CD14-positive monocyte (primary cell): ENCODE data around the gene ZNF503. TPM values are rescaled to one million over a fixed set of nuclear protein-coding genes. Genes with fewer than 3 reads are reported as not detected.

Experiments used
- DNase-seq, 3 donors: peaks; one replicate each; pipeline ENCODE4 v3.0.0-alpha.2; 2011 to 2022
- H2AFZ ChIP-seq: 2 replicates; pipeline ENCODE4 v1.6.0; 2012; ENCODE audit warnings: mild to moderate bottlenecking, low read depth, low read length, inconsistent platforms; ENCODE audit not compliant: insufficient read depth, poor library complexity, severe bottlenecking
- H3K27ac ChIP-seq, 2 donors: 1 replicate in 1 of 2; 2 replicates in 1 of 2; pipeline ENCODE4 v1.5.1; 2012 to 2013; ENCODE audit warnings: low read length in 2 of 2, control low read depth in 1 of 2, inconsistent platforms in 1 of 2, low read depth in 1 of 2, mild to moderate bottlenecking in 1 of 2
- H3K27me3 ChIP-seq, 2 donors: one replicate each; pipeline versions ENCODE4 v1.6.0 to v1.6.1; 2011 to 2013; ENCODE audit warnings: low read length in 2 of 2; ENCODE audit not compliant: control insufficient read depth in 2 of 2, insufficient read depth in 2 of 2
- H3K36me3 ChIP-seq, 2 donors: replicated peaks in 1 of 2; 1 replicate in 1 of 2; 2 replicates in 1 of 2; pipeline versions ENCODE4 v1.5.1 to v1.6.1; 2012 to 2013; ENCODE audit warnings: low read length in 2 of 2, control low read depth in 1 of 2, inconsistent platforms in 1 of 2, mild to moderate bottlenecking in 1 of 2; ENCODE audit not compliant: insufficient read depth in 2 of 2, control insufficient read depth in 1 of 2
- H3K4me1 ChIP-seq, 2 donors: 1 replicate in 1 of 2; 2 replicates in 1 of 2; pipeline versions ENCODE4 v1.5.1 to v1.6.1; 2012 to 2013; ENCODE audit warnings: low read length in 2 of 2, control low read depth in 1 of 2, inconsistent platforms in 1 of 2, mild to moderate bottlenecking in 1 of 2, moderate library complexity in 1 of 2; ENCODE audit not compliant: insufficient read depth in 2 of 2, control insufficient read depth in 1 of 2
- H3K4me2 ChIP-seq: replicated peaks from 2 replicates; pipeline ENCODE3; 2012; ENCODE audit warnings: low read length, moderate library complexity, mild to moderate bottlenecking; ENCODE audit not compliant: poor library complexity, severe bottlenecking; ENCODE audit errors: extremely low read depth
- H3K4me3 ChIP-seq, 3 experiments: fragments of 200-600 bp in 1 of 3; sonication (generic) in 1 of 3; replicated peaks in 1 of 3; 1 replicate in 2 of 3; 2 replicates in 1 of 3; pipeline ENCODE4 v1.5.1; 2011 to 2013; ENCODE audit warnings: low read length in 3 of 3, mild to moderate bottlenecking in 3 of 3, control low read depth in 2 of 3, low read depth in 2 of 3, inconsistent platforms in 1 of 3, moderate library complexity in 1 of 3
- H3K79me2 ChIP-seq: 2 replicates; pipeline ENCODE4 v1.6.0; 2012; ENCODE audit warnings: mild to moderate bottlenecking, control low read depth, inconsistent platforms, low read length, moderate library complexity; ENCODE audit not compliant: insufficient read depth
- H3K9ac ChIP-seq: 2 replicates; pipeline ENCODE4 v1.6.0; 2017; ENCODE audit warnings: low read length, mild to moderate bottlenecking; ENCODE audit not compliant: insufficient read depth, poor library complexity, severe bottlenecking
- H3K9me3 ChIP-seq, 2 donors: replicated peaks in 1 of 2; 1 replicate in 1 of 2; 2 replicates in 1 of 2; pipeline versions ENCODE4 v1.5.1 to v1.6.1; 2012 to 2013; ENCODE audit warnings: low read length in 2 of 2, control low read depth in 1 of 2; ENCODE audit not compliant: control insufficient read depth in 1 of 2, insufficient read depth in 1 of 2
- H4K20me1 ChIP-seq: 2 replicates; pipeline ENCODE4 v1.6.0; 2012; ENCODE audit warnings: mild to moderate bottlenecking, low read length, control low read depth, moderate library complexity; ENCODE audit not compliant: insufficient read depth
- H3K27ac Mint-ChIP-seq, 7 donors: one replicate each; pipeline ENCODE4 v1.8.0; 2020; ENCODE audit warnings: mild to moderate bottlenecking in 7 of 7, mixed read lengths in 7 of 7, moderate library complexity in 6 of 7, inconsistent platforms in 2 of 7
- H3K27me3 Mint-ChIP-seq, 3 donors: one replicate each; pipeline ENCODE4 v1.8.0; 2021 to 2022; ENCODE audit warnings: low read depth in 3 of 3, mild to moderate bottlenecking in 3 of 3, mixed read lengths in 3 of 3, moderate library complexity in 3 of 3, inconsistent platforms in 1 of 3
- H3K36me3 Mint-ChIP-seq, 2 donors: one replicate each; pipeline ENCODE4 v1.8.0; 2020; ENCODE audit warnings: mixed read lengths in 2 of 2, inconsistent platforms in 1 of 2, mild to moderate bottlenecking in 1 of 2
- H3K4me1 Mint-ChIP-seq: one replicate; pipeline ENCODE4 v1.8.0; 2020; ENCODE audit warnings: mild to moderate bottlenecking, mixed read lengths
- H3K4me3 Mint-ChIP-seq, 2 donors: one replicate each; pipeline ENCODE4 v1.8.0; 2020; ENCODE audit warnings: mild to moderate bottlenecking in 2 of 2, mixed read lengths in 2 of 2, moderate library complexity in 1 of 2
- H3K9me3 Mint-ChIP-seq, 7 donors: one replicate each; pipeline ENCODE4 v1.8.0; 2020 to 2022; ENCODE audit warnings: mixed read lengths in 7 of 7, mild to moderate bottlenecking in 6 of 7, moderate library complexity in 6 of 7, inconsistent platforms in 2 of 7
- CTCF ChIP-seq: fragments of 200-600 bp; IDR thresholded peaks from one replicate; pipeline ENCODE4 v1.8.0; 2022; ENCODE audit warnings: antibody characterized with exemption, mild to moderate bottlenecking
- WGBS: methylation state at CpG from one replicate; pipeline ENCODE4 v1.1.5; 2013; ENCODE audit warnings: missing lambda C conversion rate; ENCODE audit not compliant: insufficient coverage; 5-methylcytosine and 5-hydroxymethylcytosine counted together
- intact Hi-C, 2 donors: fragments of 100-400 bp; cut with micrococcal nuclease; formaldehyde crosslinking; loops; one replicate each; pipeline versions ENCODE4 v1.15.0 to v1.15.1; 2023
- polyA plus RNA-seq, 3 donors: library from polyadenylated mRNA; depleted of rRNA in 1 of 3; unstranded in 2 of 3; stranded (reverse) in 1 of 3; fragments of 300-500 nt in 2 of 3; fragments of >200 nt in 1 of 3; fragmentation: Illumina TruSeq in 2 of 3; gene quantifications; 1 replicate in 2 of 3; 2 replicates in 1 of 3; pipeline ENCODE4 v1.2.3, GENCODE V29; 2012 to 2021

ZNF503 gene
- polyA plus RNA-seq, 3 donors, result 0.65 to 7.2 (median 1.3) TPM

GRCh38 chr10:75358835-75359421 lies 42.6 kb downstream of the ZNF503 start:
- WGBS, result 70% methylated on average over 4 of the region's 6 CpGs
- peak overlapping the region in 1 of 2 donors; percentile 64 for H3K4me3 Mint-ChIP-seq
- H3K27ac Mint-ChIP-seq, result peak overlapping the region; percentile 41 to 88 (median 72)
- H3K27me3 Mint-ChIP-seq, result peaks cover 3 to 8% (median 5%) of the 10 kb centered on the region in 3 donors
- Histone ChIP-seq H3K27ac (peak overlapping the region; percentile 41 to 47), H4K20me1 (no peaks in the 10 kb centered on the region), H3K27me3 (no peaks in the 10 kb centered on the region), H3K4me3 (no peak overlapping the region), H3K79me2 (no peaks in the 10 kb centered on the region), H3K9ac (no peak overlapping the region), H3K9me3 (peaks cover 7 to 12% of the 10 kb centered on the region in 2 donors), H2AFZ (no peak overlapping the region), H3K36me3 (no peaks in the 10 kb centered on the region), H3K4me1 (peaks cover 24 to 25% of the 10 kb centered on the region in 2 donors), H3K4me2 (no peak overlapping the region)
- TF ChIP-seq CTCF, result no peak
- peak; percentile 38 to 88 (median 74) for DNase-seq
- no peaks in the 10 kb centered on the region for H3K36me3 Mint-ChIP-seq
- peaks cover 6 to 21% (median 16%) of the 10 kb centered on the region in 7 donors for H3K9me3 Mint-ChIP-seq
- peaks cover 24% of the 10 kb centered on the region for H3K4me1 Mint-ChIP-seq
- intact Hi-C loops, result no loop called here

- Histone ChIP-seq H3K4me1 (peaks cover 24 to 25% of the 10 kb centered on the region in 2 donors), H2AFZ (no peak overlapping the region), H3K36me3 (no peaks in the 10 kb centered on the region), H3K4me3 (no peak overlapping the region), H3K79me2 (no peaks in the 10 kb centered on the region), H3K9me3 (peaks cover 7 to 12% of the 10 kb centered on the region in 2 donors), H4K20me1 (no peaks in the 10 kb centered on the region), H3K27me3 (no peaks in the 10 kb centered on the region), H3K27ac (no peak overlapping the region), H3K4me2 (no peak overlapping the region), H3K9ac (no peak overlapping the region)
- Mint-ChIP-seq H3K36me3 (no peaks in the 10 kb centered on the region), H3K27ac (peak overlapping the region in 4 of 7 donors; percentile 35 to 73 (median 52)), H3K27me3 (peaks cover 2 to 7% (median 6%) of the 10 kb centered on the region in 3 donors), H3K9me3 (peaks cover 6 to 21% (median 16%) of the 10 kb centered on the region in 7 donors), H3K4me3 (no peak overlapping the region), H3K4me1 (peaks cover 24% of the 10 kb centered on the region)
- TF ChIP-seq CTCF, result no peak
- WGBS, result no CpG with 5 or more reads among the region's 5 CpGs
- intact Hi-C loops, result no loop called here
- no peak for DNase-seq
Observed at GRCh38 chr10:75358132-75358531, 43.4 kb downstream of the ZNF503 start.
